OCI-LY1 (cell line): Measurements from ENCODE around the gene IQCB1.

ENCODE experiments used
- CTCF ChIP-seq: fragments of 200-600 bp; sonication (generic), shearing (Covaris generic); IDR thresholded peaks from 2 replicates; pipeline ENCODE4 v1.5.1; 2017; ENCODE audit warnings: mild to moderate bottlenecking, antibody characterized with exemption, low read length, moderate library complexity, mixed read lengths
- EZH2 ChIP-seq: fragments of 200-600 bp; sonication (generic), shearing (Covaris generic); IDR thresholded peaks from 2 replicates; pipeline ENCODE4 v1.8.0; 2017; ENCODE audit warnings: borderline replicate concordance, mixed run types, mild to moderate bottlenecking, antibody characterized with exemption, low read length, moderate library complexity, mixed read lengths

- TF ChIP-seq CTCF (no peak), EZH2 (no peak)
These were observed 111.4 kb downstream of the IQCB1 start for GRCh38 chr3:121723485-121723884.
